ENCODE results near the gene MAP4. TPM values are rescaled to one million over a fixed set of nuclear protein-coding genes. Genes with fewer than 3 reads are reported as not detected.

Gene MAP4
- total and polyA plus RNA-seq, 4 donors, result 16.6 to 41.4 (median 30.8) TPM

DNA sequence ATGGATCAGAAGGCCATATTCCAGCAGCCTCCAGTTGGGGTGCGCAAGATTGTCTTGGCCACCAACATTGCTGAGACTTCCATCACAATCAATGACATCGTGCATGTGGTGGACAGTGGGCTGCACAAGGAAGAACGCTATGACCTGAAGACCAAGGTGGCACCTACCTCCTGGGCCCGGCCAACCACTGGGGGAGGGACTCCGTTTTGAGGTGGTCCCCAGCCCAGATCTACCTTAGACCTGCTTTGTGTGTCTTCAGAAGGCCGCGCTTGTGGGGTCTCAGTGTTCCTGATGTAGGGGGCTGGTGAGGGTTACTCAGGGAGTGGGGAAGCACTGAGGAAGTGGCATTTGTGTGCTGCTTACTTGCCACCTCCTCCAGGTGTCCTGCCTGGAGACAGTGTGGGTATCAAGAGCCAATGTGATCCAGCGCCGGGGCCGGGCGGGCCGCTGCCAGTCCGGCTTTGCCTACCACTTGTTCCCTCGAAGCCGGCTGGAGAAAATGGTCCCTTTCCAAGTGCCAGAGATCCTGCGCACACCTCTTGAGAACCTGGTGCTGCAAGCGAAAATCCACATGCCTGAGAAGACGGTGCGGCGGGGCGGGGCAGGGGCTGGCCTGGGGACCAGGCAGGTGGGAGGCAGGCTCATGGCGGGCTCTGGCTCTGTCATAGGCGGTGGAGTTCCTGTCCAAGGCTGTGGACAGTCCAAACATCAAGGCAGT, 168.3 kb downstream of the MAP4 start:
- DNase-seq (ENCODE audit: low spot score), result no peak
- Histone ChIP-seq H3K9ac (ENCODE audit: low read depth in 1 of 2, low read length in 2 of 2) (no peak overlapping the region), H3K9me3 (ENCODE audit: control insufficient read depth in 4 of 4, low read length in 3 of 4) (no peaks in the 10 kb centered on the region), H3K4me3 (ENCODE audit: low read depth in 1 of 3, low read length in 3 of 3) (no peak overlapping the region), H3K27ac (ENCODE audit: low read depth in 1 of 2, low read length in 2 of 2) (no peak overlapping the region), H3K36me3 (ENCODE audit: control insufficient read depth in 4 of 4, insufficient read depth in 3 of 4, low read depth in 1 of 4, low read length in 3 of 4) (peaks cover 28 to 91% (median 46%) of the 10 kb centered on the region in 4 donors), H3K27me3 (ENCODE audit: control insufficient read depth in 4 of 4, insufficient read depth in 4 of 4, low read length in 3 of 4) (no peaks in the 10 kb centered on the region), H3K4me1 (ENCODE audit: control insufficient read depth in 4 of 4, insufficient read depth in 4 of 4, low read length in 3 of 4) (no peaks in the 10 kb centered on the region)
- no peak for TF ChIP-seq TAF1 (conservative IDR thresholded peaks at IDR 0.05)
- WGBS, result 97% methylated on average over 23 of the region's 23 CpGs

- H3K9me3 ChIP-seq (ENCODE audit: control insufficient read depth in 4 of 4, low read length in 3 of 4), result no peaks in the 10 kb centered on the region
- H3K4me3 ChIP-seq (ENCODE audit: low read depth in 1 of 3, low read length in 3 of 3), result no peak overlapping the region
- no peaks in the 10 kb centered on the region for H3K27me3 ChIP-seq (ENCODE audit: control insufficient read depth in 4 of 4, insufficient read depth in 4 of 4, low read length in 3 of 4)
- 89% methylated on average over 11 of the region's 11 CpGs for WGBS
- H3K4me1 ChIP-seq (ENCODE audit: control insufficient read depth in 4 of 4, insufficient read depth in 4 of 4, low read length in 3 of 4), result no peaks in the 10 kb centered on the region
- no peak overlapping the region for H3K9ac ChIP-seq (ENCODE audit: low read depth in 1 of 2, low read length in 2 of 2)
- DNase-seq (ENCODE audit: low spot score), result no peak
- H3K36me3 ChIP-seq (ENCODE audit: control insufficient read depth in 4 of 4, insufficient read depth in 3 of 4, low read depth in 1 of 4, low read length in 3 of 4), result peaks cover 28 to 90% (median 52%) of the 10 kb centered on the region in 4 donors
- TF ChIP-seq, protein P1, sequence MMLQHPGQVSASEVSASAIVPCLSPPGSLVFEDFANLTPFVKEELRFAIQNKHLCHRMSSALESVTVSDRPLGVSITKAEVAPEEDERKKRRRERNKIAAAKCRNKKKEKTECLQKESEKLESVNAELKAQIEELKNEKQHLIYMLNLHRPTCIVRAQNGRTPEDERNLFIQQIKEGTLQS (IDR thresholded peaks at IDR 0.05), result no peak
- TF ChIP-seq JUND (IDR thresholded peaks at IDR 0.05) (no peak), EGR1 (IDR thresholded peaks at IDR 0.05; ENCODE audit: low read depth in 2 of 2) (no peak)
- H3K27ac ChIP-seq (ENCODE audit: low read depth in 1 of 2, low read length in 2 of 2), result no peak overlapping the region
These were observed 169.0 kb downstream of the MAP4 start for GRCh38 chr3:47847260-47847659.

DNA sequence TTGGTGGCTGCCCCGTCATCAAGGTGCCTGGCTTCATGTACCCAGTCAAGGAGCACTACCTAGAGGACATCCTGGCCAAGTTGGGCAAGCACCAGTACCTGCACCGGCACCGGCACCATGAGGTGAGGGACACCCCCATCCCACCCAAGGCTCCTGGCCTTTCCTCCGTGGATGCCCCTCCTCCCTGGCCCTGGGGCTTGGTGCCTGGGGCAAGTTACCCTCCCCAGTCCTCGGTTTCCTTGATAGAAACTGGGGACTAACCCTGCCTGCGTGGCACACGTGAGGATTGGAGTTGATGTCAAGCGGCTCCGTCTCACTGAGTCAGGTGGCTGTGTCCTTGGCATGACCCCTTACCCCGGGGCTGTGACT, 169.4 kb downstream of the MAP4 start:
- Histone ChIP-seq H3K4me3 (ENCODE audit: low read depth in 1 of 3, low read length in 3 of 3) (no peak overlapping the region), H3K27me3 (ENCODE audit: control insufficient read depth in 4 of 4, insufficient read depth in 4 of 4, low read length in 3 of 4) (no peaks in the 10 kb centered on the region), H3K9ac (ENCODE audit: low read depth in 1 of 2, low read length in 2 of 2) (no peak overlapping the region), H3K27ac (ENCODE audit: low read depth in 1 of 2, low read length in 2 of 2) (no peak overlapping the region), H3K9me3 (ENCODE audit: control insufficient read depth in 4 of 4, low read length in 3 of 4) (no peaks in the 10 kb centered on the region), H3K36me3 (ENCODE audit: control insufficient read depth in 4 of 4, insufficient read depth in 3 of 4, low read depth in 1 of 4, low read length in 3 of 4) (peaks cover 28 to 92% (median 52%) of the 10 kb centered on the region in 4 donors), H3K4me1 (ENCODE audit: control insufficient read depth in 4 of 4, insufficient read depth in 4 of 4, low read length in 3 of 4) (no peaks in the 10 kb centered on the region)
- WGBS, result 92% methylated on average over 10 of the region's 10 CpGs
- no peak for DNase-seq (ENCODE audit: low spot score)
- no peak for TF ChIP-seq TAF1 (conservative IDR thresholded peaks at IDR 0.05)
- TF ChIP-seq FOXA2 (IDR thresholded peaks at IDR 0.05), result no peak
- TF ChIP-seq GABPA (IDR thresholded peaks at IDR 0.05 in 1 of 2, conservative IDR thresholded peaks at IDR 0.05 in 1 of 2), result no peak
- no peak for TF ChIP-seq NR2F2 (IDR thresholded peaks at IDR 0.05)
- TF ChIP-seq, protein P2, sequence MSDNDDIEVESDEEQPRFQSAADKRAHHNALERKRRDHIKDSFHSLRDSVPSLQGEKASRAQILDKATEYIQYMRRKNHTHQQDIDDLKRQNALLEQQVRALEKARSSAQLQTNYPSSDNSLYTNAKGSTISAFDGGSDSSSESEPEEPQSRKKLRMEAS (IDR thresholded peaks at IDR 0.05), result no peak
- TF ChIP-seq FOXA1 (IDR thresholded peaks at IDR 0.05), result no peak
- no peak for TF ChIP-seq RAD21 (IDR thresholded peaks at IDR 0.05)
- TF ChIP-seq YY1 (IDR thresholded peaks at IDR 0.05), result no peak
- TF ChIP-seq EGR1 (IDR thresholded peaks at IDR 0.05; ENCODE audit: low read depth in 2 of 2), result no peak
- TF ChIP-seq RXRA (IDR thresholded peaks at IDR 0.05), result no peak
- TF ChIP-seq SP1 (IDR thresholded peaks at IDR 0.05), result no peak
- no peak for TF ChIP-seq ZBTB33 (IDR thresholded peaks at IDR 0.05)
- no peak for TF ChIP-seq HNF4A (conservative IDR thresholded peaks at IDR 0.05)
- no peak for TF ChIP-seq HNF4G (IDR thresholded peaks at IDR 0.05)

All from liver (tissue), 9 donors.